Osteoblast (primary cell): ENCODE results near the gene CXCL13. TPM values are rescaled to one million over a fixed set of nuclear protein-coding genes. Genes with fewer than 3 reads are reported as not detected.
"Not testable (repeated sequence)": the region's sequence is repeated elsewhere in the genome, so short reads cannot be mapped to it uniquely, and the experiment has no call there.

ENCODE experiments used
- DNase-seq: peaks from one replicate; pipeline ENCODE4 v3.0.0; 2011; ENCODE audit warnings: low spot score, mixed read lengths; ENCODE audit not compliant: insufficient read length; ENCODE audit errors: missing footprints
- H2AFZ ChIP-seq: 2 replicates; pipeline ENCODE4 v1.6.0; 2011; ENCODE audit warnings: mild to moderate bottlenecking, low read length
- H3K27ac ChIP-seq: 2 replicates; pipeline ENCODE4 v1.5.1; 2011; ENCODE audit warnings: mild to moderate bottlenecking, low read depth, low read length, moderate library complexity
- H3K27me3 ChIP-seq: 2 replicates; pipeline ENCODE4 v1.6.0; 2012; ENCODE audit warnings: mild to moderate bottlenecking, control low read depth, inconsistent platforms, low read length, moderate library complexity; ENCODE audit not compliant: insufficient read depth
- H3K36me3 ChIP-seq: 2 replicates; pipeline ENCODE4 v1.5.1; 2011; ENCODE audit warnings: mild to moderate bottlenecking, low read length, control low read depth, moderate library complexity; ENCODE audit not compliant: insufficient read depth
- H3K4me1 ChIP-seq: 2 replicates; pipeline ENCODE4 v1.5.1; 2011; ENCODE audit warnings: mild to moderate bottlenecking, low read length, control low read depth, moderate library complexity; ENCODE audit not compliant: insufficient read depth
- H3K4me2 ChIP-seq: 2 replicates; pipeline ENCODE4 v1.6.0; 2011; ENCODE audit warnings: mild to moderate bottlenecking, low read length; ENCODE audit not compliant: insufficient read depth
- H3K4me3 ChIP-seq: fragments of 200-600 bp; sonication (generic); 3 replicates; pipeline ENCODE4 v1.5.1; 2012; ENCODE audit warnings: mild to moderate bottlenecking, low read length, inconsistent platforms; ENCODE audit not compliant: insufficient read depth
- H3K79me2 ChIP-seq: 2 replicates; pipeline ENCODE4 v1.6.0; 2012; ENCODE audit warnings: mild to moderate bottlenecking, low read length, control low read depth, inconsistent platforms; ENCODE audit not compliant: insufficient read depth
- H3K9me3 ChIP-seq: 2 replicates; pipeline ENCODE4 v1.5.1; 2011; ENCODE audit warnings: low read depth, low read length, control low read depth
- H4K20me1 ChIP-seq: 2 replicates; pipeline ENCODE4 v1.6.0; 2012; ENCODE audit warnings: mild to moderate bottlenecking, low read length, control low read depth; ENCODE audit not compliant: insufficient read depth
- CTCF ChIP-seq: IDR thresholded peaks from 2 replicates; pipeline ENCODE4 v1.5.1; 2011; ENCODE audit warnings: mild to moderate bottlenecking, low read depth, low read length, moderate library complexity; ENCODE audit errors: extremely low read depth
- total RNA-seq: library from RNA; depleted of rRNA; stranded (reverse); fragments of >200 nt; gene quantifications from 2 replicates; pipeline ENCODE4 v1.2.3, GENCODE V29; 2012

CXCL13 gene
- total RNA-seq, 1 donor: not detected

GRCh38 chr4:77566148-77566547 is 39.5 kb upstream of the CXCL13 start:
- no peaks in the 10 kb centered on the region for H4K20me1 ChIP-seq
- no peaks in the 10 kb centered on the region for H3K79me2 ChIP-seq
- H2AFZ ChIP-seq: no peak overlapping the region
- no peak overlapping the region for H3K4me3 ChIP-seq
- H3K36me3 ChIP-seq: no peaks in the 10 kb centered on the region
- no peak overlapping the region for H3K27ac ChIP-seq
- no peaks in the 10 kb centered on the region for H3K4me1 ChIP-seq
- H3K27me3 ChIP-seq: peaks cover 15% of the 10 kb centered on the region
- no peaks in the 10 kb centered on the region for H3K9me3 ChIP-seq
- no peak for TF ChIP-seq CTCF
- DNase-seq: no peak
- H3K4me2 ChIP-seq: no peak overlapping the region

- no peaks in the 10 kb centered on the region for H3K4me1 ChIP-seq
- no peaks in the 10 kb centered on the region for H3K9me3 ChIP-seq
- no peaks in the 10 kb centered on the region for H3K79me2 ChIP-seq
- no peak for DNase-seq
- TF ChIP-seq CTCF: no peak
- no peak overlapping the region for H3K4me3 ChIP-seq
- no peaks in the 10 kb centered on the region for H3K36me3 ChIP-seq
- H4K20me1 ChIP-seq: no peaks in the 10 kb centered on the region
- no peak overlapping the region for H3K4me2 ChIP-seq
- peaks cover 15% of the 10 kb centered on the region for H3K27me3 ChIP-seq
- H3K27ac ChIP-seq: no peak overlapping the region
- H2AFZ ChIP-seq: no peak overlapping the region
Measured at GRCh38 chr4:77567549-77567948, 38.1 kb upstream of the CXCL13 start.

- H3K36me3 ChIP-seq, H3K4me1 ChIP-seq, H3K9me3 ChIP-seq, H4K20me1 ChIP-seq, DNase-seq, H3K27ac ChIP-seq, H3K27me3 ChIP-seq, H3K4me3 ChIP-seq, H2AFZ ChIP-seq, H3K79me2 ChIP-seq, H3K4me2 ChIP-seq: not testable (repeated sequence)
Measured at GRCh38 chr4:77570508-77571214, 35.0 kb upstream of the CXCL13 start.

- no peaks in the 10 kb centered on the region for H4K20me1 ChIP-seq
- no peaks in the 10 kb centered on the region for H3K79me2 ChIP-seq
- H3K4me3 ChIP-seq: no peak overlapping the region
- no peaks in the 10 kb centered on the region for H3K9me3 ChIP-seq
- no peak for DNase-seq
- no peaks in the 10 kb centered on the region for H3K36me3 ChIP-seq
- peaks cover 24% of the 10 kb centered on the region for H3K4me1 ChIP-seq
- H3K27ac ChIP-seq: no peak overlapping the region
- no peak overlapping the region for H3K4me2 ChIP-seq
- no peak for TF ChIP-seq CTCF
- no peaks in the 10 kb centered on the region for H3K27me3 ChIP-seq
- H2AFZ ChIP-seq: no peak overlapping the region
Measured at GRCh38 chr4:77576351-77576750, 29.3 kb upstream of the CXCL13 start.
